CD4-positive, alpha-beta T cell (primary cell): Measurements from ENCODE around the gene CDCA7L. TPM values are rescaled to one million over a fixed set of nuclear protein-coding genes. Genes with fewer than 3 reads are reported as not detected.

Experiments used
- ATAC-seq: fragments of 200-7000 bp; cut with Tn5 transposase; one replicate; pipeline ENCODE4 v1.10.0; 2022; ENCODE audit warnings: mild to moderate bottlenecking; ENCODE audit not compliant: poor library complexity
- CTCF ChIA-PET: fragments of 350-600 bp; sonication (Branson Sonifier 250); formaldehyde crosslinking; loops from one replicate; lab custom pipeline; 2021; ENCODE audit warnings: antibody characterized with exemption, inconsistent platforms; lab: Charles Lee
- POLR2A ChIA-PET: fragments of 350-600 bp; sonication (Branson Sonifier 250); formaldehyde crosslinking; loops from one replicate; lab custom pipeline; 2021; ENCODE audit warnings: antibody characterized with exemption, inconsistent platforms; lab: Charles Lee
- DNase-seq, 14 experiments: peaks; one replicate each; pipeline ENCODE4 v3.0.0-alpha.2; 2013 to 2020; ENCODE audit warnings: mixed read lengths in 2 of 14
- H3K27ac ChIP-seq, 2 donors: one replicate each; pipeline versions ENCODE4 v1.5.1 to v1.7.0; 2013; ENCODE audit warnings: low read length in 2 of 2, low read depth in 1 of 2, mild to moderate bottlenecking in 1 of 2
- H3K27me3 ChIP-seq, 2 experiments: 1 replicate in 1 of 2; 2 replicates in 1 of 2; pipeline versions ENCODE4 v1.6.1 to v1.7.0; 2013; ENCODE audit warnings: low read length in 2 of 2, control low read depth in 1 of 2, mild to moderate bottlenecking in 1 of 2, moderate library complexity in 1 of 2; ENCODE audit not compliant: insufficient read depth in 2 of 2, control insufficient read depth in 1 of 2
- H3K36me3 ChIP-seq: one replicate; pipeline ENCODE4 v1.6.1; 2013; ENCODE audit warnings: low read length, control low read depth; ENCODE audit not compliant: insufficient read depth
- H3K4me1 ChIP-seq: one replicate; pipeline ENCODE4 v1.6.1; 2013; ENCODE audit warnings: low read length, control low read depth; ENCODE audit not compliant: insufficient read depth
- H3K4me3 ChIP-seq: one replicate; pipeline ENCODE4 v1.5.1; 2013; ENCODE audit warnings: mild to moderate bottlenecking, low read length, moderate library complexity
- H3K9me3 ChIP-seq, 2 experiments: 1 replicate in 1 of 2; 2 replicates in 1 of 2; pipeline versions ENCODE4 v1.6.1 to v1.7.0; 2013; ENCODE audit warnings: low read length in 2 of 2, mild to moderate bottlenecking in 2 of 2, control low read depth in 1 of 2, moderate library complexity in 1 of 2; ENCODE audit not compliant: control insufficient read depth in 1 of 2, insufficient read depth in 1 of 2
- H3K27ac Mint-ChIP-seq: one replicate; pipeline ENCODE4 v1.8.0; 2020; ENCODE audit warnings: mixed read lengths
- H3K27me3 Mint-ChIP-seq: one replicate; pipeline ENCODE4 v1.8.0; 2021; ENCODE audit warnings: mixed read lengths
- H3K36me3 Mint-ChIP-seq: one replicate; pipeline ENCODE4 v1.8.0; 2021; ENCODE audit warnings: low read depth, mixed read lengths
- H3K4me1 Mint-ChIP-seq: one replicate; pipeline ENCODE4 v1.8.0; 2021; ENCODE audit warnings: low read depth, mixed read lengths
- H3K4me3 Mint-ChIP-seq: one replicate; pipeline ENCODE4 v1.8.0; 2020; ENCODE audit warnings: mild to moderate bottlenecking, mixed read lengths
- H3K9me3 Mint-ChIP-seq: one replicate; pipeline ENCODE4 v1.8.0; 2020; ENCODE audit warnings: mixed read lengths
- intact Hi-C, 2 experiments: fragments of 100-400 bp; cut with DNase I in 1 of 2; cut with micrococcal nuclease in 1 of 2; formaldehyde crosslinking; loops; one replicate each; pipeline versions ENCODE4 v1.15.1 to v1.9.0; 2023 to 2025; cut with DNase I, micrococcal nuclease
- total RNA-seq, 174 experiments: library from RNA in 2 of 174; stranded (reverse) in 2 of 174; gene quantifications; one replicate each; pipeline ENCODE4 v1.2.3 and lab custom pipeline; 2021 to 2026
- TF ChIP-seq, protein P1 (sequence below): fragments of 200-600 bp; IDR thresholded peaks from one replicate; pipeline ENCODE4 v1.8.0; 2022; ENCODE audit warnings: antibody characterized with exemption, mild to moderate bottlenecking

CDCA7L gene
- total RNA-seq, 2 experiments from 2014 or later: 23.1 to 23.7 TPM

DNA sequence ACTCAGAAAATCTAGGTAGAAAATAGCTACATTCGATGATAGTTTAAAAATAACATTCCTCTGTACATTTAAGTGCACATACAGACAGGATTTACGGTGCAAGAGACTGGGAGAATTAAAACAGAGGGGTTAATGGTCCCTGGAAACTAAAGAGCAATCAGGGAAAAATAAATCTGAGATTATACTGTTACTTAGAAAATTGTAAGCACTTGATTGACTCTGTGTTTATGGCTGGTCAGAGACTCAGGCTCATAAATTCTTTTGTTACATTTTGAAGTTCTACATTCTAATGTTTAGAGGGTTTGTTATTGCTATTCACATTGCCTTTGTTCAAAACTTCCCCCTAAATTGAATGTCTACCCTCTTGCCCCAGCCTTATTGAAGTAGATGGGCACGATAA is 54.4 kb downstream of the CDCA7L start:
- intact Hi-C loops: no loop called here
- H3K27me3 Mint-ChIP-seq: no peaks in the 10 kb centered on the region
- ChIA-PET CTCF (no interaction called here), POLR2A (no interaction called here)
- H3K4me1 Mint-ChIP-seq: no peaks in the 10 kb centered on the region
- no peak overlapping the region for H3K27ac ChIP-seq
- ATAC-seq: no peak
- H3K4me3 ChIP-seq: no peak overlapping the region
- no peaks in the 10 kb centered on the region for H3K36me3 Mint-ChIP-seq
- no peaks in the 10 kb centered on the region for H3K36me3 ChIP-seq
- H3K4me3 Mint-ChIP-seq: no peak overlapping the region
- TF ChIP-seq, protein P1, sequence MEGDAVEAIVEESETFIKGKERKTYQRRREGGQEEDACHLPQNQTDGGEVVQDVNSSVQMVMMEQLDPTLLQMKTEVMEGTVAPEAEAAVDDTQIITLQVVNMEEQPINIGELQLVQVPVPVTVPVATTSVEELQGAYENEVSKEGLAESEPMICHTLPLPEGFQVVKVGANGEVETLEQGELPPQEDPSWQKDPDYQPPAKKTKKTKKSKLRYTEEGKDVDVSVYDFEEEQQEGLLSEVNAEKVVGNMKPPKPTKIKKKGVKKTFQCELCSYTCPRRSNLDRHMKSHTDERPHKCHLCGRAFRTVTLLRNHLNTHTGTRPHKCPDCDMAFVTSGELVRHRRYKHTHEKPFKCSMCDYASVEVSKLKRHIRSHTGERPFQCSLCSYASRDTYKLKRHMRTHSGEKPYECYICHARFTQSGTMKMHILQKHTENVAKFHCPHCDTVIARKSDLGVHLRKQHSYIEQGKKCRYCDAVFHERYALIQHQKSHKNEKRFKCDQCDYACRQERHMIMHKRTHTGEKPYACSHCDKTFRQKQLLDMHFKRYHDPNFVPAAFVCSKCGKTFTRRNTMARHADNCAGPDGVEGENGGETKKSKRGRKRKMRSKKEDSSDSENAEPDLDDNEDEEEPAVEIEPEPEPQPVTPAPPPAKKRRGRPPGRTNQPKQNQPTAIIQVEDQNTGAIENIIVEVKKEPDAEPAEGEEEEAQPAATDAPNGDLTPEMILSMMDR: no peak
- H3K4me1 ChIP-seq: no peaks in the 10 kb centered on the region
- H3K9me3 Mint-ChIP-seq: no peaks in the 10 kb centered on the region
- H3K27ac Mint-ChIP-seq: no peak overlapping the region
- no peaks in the 10 kb centered on the region for H3K27me3 ChIP-seq
- no peaks in the 10 kb centered on the region for H3K9me3 ChIP-seq
- no peak for DNase-seq

- Histone ChIP-seq H3K27ac (no peak overlapping the region), H3K9me3 (no peaks in the 10 kb centered on the region), H3K4me1 (no peaks in the 10 kb centered on the region), H3K27me3 (no peaks in the 10 kb centered on the region), H3K36me3 (no peaks in the 10 kb centered on the region), H3K4me3 (no peak overlapping the region)
- ATAC-seq (no peak), DNase-seq (no peak)
- Mint-ChIP-seq H3K27me3 (no peaks in the 10 kb centered on the region), H3K4me1 (no peaks in the 10 kb centered on the region), H3K4me3 (no peak overlapping the region), H3K36me3 (no peaks in the 10 kb centered on the region), H3K27ac (no peak overlapping the region), H3K9me3 (no peaks in the 10 kb centered on the region)
- intact Hi-C loops: no loop called here
- ChIA-PET POLR2A (no interaction called here), CTCF (no interaction called here)
- TF ChIP-seq, protein P1: no peak
Observed at GRCh38 chr7:21887779-21888178, 57.9 kb downstream of the CDCA7L start.

DNA sequence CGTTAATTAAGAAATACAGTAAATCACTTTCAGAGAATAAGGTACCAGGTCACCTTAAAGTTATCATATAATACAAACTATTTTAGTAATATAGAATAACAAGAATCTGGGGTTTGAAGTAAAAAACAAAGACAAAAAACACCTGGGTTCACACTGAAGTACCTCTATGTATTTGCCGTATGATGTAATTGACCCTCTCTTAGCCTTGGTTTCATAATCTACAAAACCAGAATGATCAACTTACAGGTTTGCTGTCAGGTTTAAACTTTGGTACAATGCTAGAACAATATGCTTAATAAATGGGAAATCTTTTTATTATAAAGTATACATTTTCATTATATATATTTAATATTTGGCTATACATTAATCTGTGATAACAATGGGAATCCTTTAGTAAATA is 58.3 kb downstream of the CDCA7L start:
- intact Hi-C loops: no loop called here
- H3K9me3 Mint-ChIP-seq: no peaks in the 10 kb centered on the region
- DNase-seq (no peak), ATAC-seq (no peak)
- TF ChIP-seq, protein P1: no peak
- no peak overlapping the region for H3K4me3 Mint-ChIP-seq
- CTCF ChIA-PET: no interaction called here
- POLR2A ChIA-PET: no interaction called here
- no peaks in the 10 kb centered on the region for H3K27me3 Mint-ChIP-seq
- H3K27ac Mint-ChIP-seq: no peak overlapping the region
- no peaks in the 10 kb centered on the region for H3K4me1 Mint-ChIP-seq
- Histone ChIP-seq H3K27ac (no peak overlapping the region), H3K36me3 (no peaks in the 10 kb centered on the region), H3K4me1 (no peaks in the 10 kb centered on the region), H3K4me3 (no peak overlapping the region), H3K27me3 (no peaks in the 10 kb centered on the region), H3K9me3 (no peaks in the 10 kb centered on the region)
- H3K36me3 Mint-ChIP-seq: no peaks in the 10 kb centered on the region
